Keratinocyte (primary cell): ENCODE data around the gene GPHB5. TPM values are rescaled to one million over a fixed set of nuclear protein-coding genes. Genes with fewer than 3 reads are reported as not detected.

Experiments
- DNase-seq: peaks from one replicate; pipeline ENCODE4 v3.0.0-alpha.2; 2011; ENCODE audit warnings: low read depth, missing footprints, low spot score
- FAIRE-seq: peaks from 2 replicates; lab custom pipeline; 2011; peaks lifted over from hg19 to GRCh38; lab: Jason Lieb, UNC
- H2AFZ ChIP-seq: 2 replicates; pipeline ENCODE4 v1.6.0; 2012; ENCODE audit warnings: low read length, control low read depth, inconsistent platforms; ENCODE audit not compliant: control insufficient read depth
- H3K27ac ChIP-seq: 2 replicates; pipeline ENCODE4 v1.5.1; 2011; ENCODE audit warnings: low read length; ENCODE audit not compliant: control insufficient read depth, insufficient read depth
- H3K27me3 ChIP-seq: 3 replicates; pipeline ENCODE4 v1.6.0; 2011; ENCODE audit warnings: low read length; ENCODE audit not compliant: control insufficient read depth, insufficient read depth; ENCODE audit errors: extremely low read depth
- H3K36me3 ChIP-seq, 2 experiments: 2 replicates in 1 of 2; 3 replicates in 1 of 2; pipeline ENCODE4 v1.5.1; 2011; ENCODE audit warnings: low read length in 2 of 2, mild to moderate bottlenecking in 1 of 2; ENCODE audit not compliant: control insufficient read depth in 2 of 2, insufficient read depth in 2 of 2; ENCODE audit errors: extremely low read depth in 1 of 2
- H3K4me1 ChIP-seq: 3 replicates; pipeline ENCODE4 v1.5.1; 2011; ENCODE audit warnings: low read length; ENCODE audit not compliant: control insufficient read depth, insufficient read depth; ENCODE audit errors: extremely low read depth
- H3K4me2 ChIP-seq: 3 replicates; pipeline ENCODE4 v1.6.0; 2011; ENCODE audit warnings: low read depth, low read length; ENCODE audit not compliant: control insufficient read depth, insufficient read depth; ENCODE audit errors: extremely low read depth
- H3K4me3 ChIP-seq, 3 experiments: fragments of 200-600 bp in 1 of 3; sonication (generic) in 1 of 3; 2 replicates in 2 of 3; 3 replicates in 1 of 3; pipeline ENCODE4 v1.5.1; 2011 to 2016; ENCODE audit warnings: low read length in 3 of 3, mild to moderate bottlenecking in 3 of 3, control low read depth in 2 of 3, inconsistent platforms in 1 of 3, low read depth in 1 of 3, mixed read lengths in 1 of 3, mixed run types in 1 of 3, moderate library complexity in 1 of 3; ENCODE audit not compliant: control insufficient read depth in 2 of 3, insufficient read depth in 2 of 3; ENCODE audit errors: extremely low read depth in 1 of 3
- H3K79me2 ChIP-seq: 2 replicates; pipeline ENCODE4 v1.6.0; 2012; ENCODE audit warnings: low read length; ENCODE audit not compliant: control insufficient read depth, insufficient read depth
- H3K9ac ChIP-seq: 3 replicates; pipeline ENCODE4 v1.6.0; 2011; ENCODE audit warnings: low read length; ENCODE audit not compliant: control insufficient read depth, insufficient read depth; ENCODE audit errors: extremely low read depth
- H3K9me1 ChIP-seq: 3 replicates; pipeline ENCODE4 v1.6.0; 2011; ENCODE audit warnings: low read length; ENCODE audit not compliant: control insufficient read depth, insufficient read depth; ENCODE audit errors: extremely low read depth
- H3K9me3 ChIP-seq: 2 replicates; pipeline ENCODE4 v1.5.1; 2012; ENCODE audit warnings: low read depth, low read length; ENCODE audit not compliant: control insufficient read depth
- H4K20me1 ChIP-seq: 3 replicates; pipeline ENCODE4 v1.6.0; 2011; ENCODE audit warnings: low read length; ENCODE audit not compliant: control insufficient read depth, insufficient read depth; ENCODE audit errors: extremely low read depth
- CTCF ChIP-seq, 3 experiments: IDR thresholded peaks in 1 of 3; conservative IDR thresholded peaks in 1 of 3; optimal IDR thresholded peaks in 1 of 3; 2 replicates in 2 of 3; 3 replicates in 1 of 3; pipeline versions ENCODE3 to v1.5.1; 2011; ENCODE audit warnings: low read length in 3 of 3, mild to moderate bottlenecking in 3 of 3, moderate library complexity in 2 of 3, control low read depth in 1 of 3, inconsistent platforms in 1 of 3; ENCODE audit not compliant: insufficient read depth in 2 of 3; ENCODE audit errors: extremely low read depth in 1 of 3
- EZH2 ChIP-seq: IDR thresholded peaks from one replicate; pipeline ENCODE4 v1.6.1; 2012; ENCODE audit warnings: inconsistent platforms, mild to moderate bottlenecking, low read length, moderate library complexity
- dilution Hi-C: fragments of 300-500 bp; cut with MboI; formaldehyde crosslinking; loops from one replicate; pipeline ENCODE4 v1.7.0; 2020; ENCODE audit warnings: low sequenced_read_pairs; ENCODE audit not compliant: extremely low pct_ligation_motif_present
- polyA plus RNA-seq, 5 experiments: library from polyadenylated mRNA; depleted of rRNA in 3 of 5; stranded (reverse) in 3 of 5; stranded (forward) in 1 of 5; unstranded in 1 of 5; fragments of >200 nt; gene quantifications; 1 replicate in 1 of 5; 2 replicates in 3 of 5; 3 replicates in 1 of 5; pipeline versions ENCODE4 v1.2.1 to v1.2.3, GENCODE V29; 2011 to 2012; ENCODE audit warnings: missing spikeins in 2 of 5, low read depth in 1 of 5, low replicate concordance in 1 of 5

GPHB5 gene
- polyA plus RNA-seq, 1 donor (not counting 4 experiments of a cell fraction or from before 2014, with no cell fraction given), result not detected

GRCh38 chr14:63292805-63293204 lies 25.9 kb downstream of the GPHB5 start:
- Histone ChIP-seq H3K9ac (no peak overlapping the region), H4K20me1 (no peaks in the 10 kb centered on the region), H3K79me2 (no peaks in the 10 kb centered on the region), H3K4me1 (no peaks in the 10 kb centered on the region), H3K9me3 (no peaks in the 10 kb centered on the region), H3K36me3 (no peaks in the 10 kb centered on the region), H3K4me3 (no peak overlapping the region), H3K4me2 (no peak overlapping the region), H3K27ac (no peak overlapping the region), H3K9me1 (no peaks in the 10 kb centered on the region), H2AFZ (no peak overlapping the region), H3K27me3 (peaks cover 3% of the 10 kb centered on the region)
- dilution Hi-C loops, result no loop called here
- no peak for DNase-seq
- no peak for FAIRE-seq
- TF ChIP-seq CTCF (optimal IDR thresholded peaks at IDR 0.05 in 1 of 3, IDR thresholded peaks at IDR 0.05 in 1 of 3, conservative IDR thresholded peaks at IDR 0.05 in 1 of 3; ENCODE audit: extremely low read depth in 1 of 3, insufficient read depth in 2 of 3, low read length in 3 of 3), result no peak
- TF ChIP-seq EZH2, result no peak

GRCh38 chr14:63290741-63291430 lies 27.8 kb downstream of the GPHB5 start:
- DNase-seq (no peak), FAIRE-seq (no peak)
- no peak overlapping the region for H2AFZ ChIP-seq
- no peak overlapping the region for H3K4me2 ChIP-seq
- H3K9me1 ChIP-seq, result no peaks in the 10 kb centered on the region
- H4K20me1 ChIP-seq, result no peaks in the 10 kb centered on the region
- dilution Hi-C loops, result no loop called here
- TF ChIP-seq EZH2, result no peak
- no peak for TF ChIP-seq CTCF (optimal IDR thresholded peaks at IDR 0.05 in 1 of 3, IDR thresholded peaks at IDR 0.05 in 1 of 3, conservative IDR thresholded peaks at IDR 0.05 in 1 of 3; ENCODE audit: extremely low read depth in 1 of 3, insufficient read depth in 2 of 3, low read length in 3 of 3)
- no peaks in the 10 kb centered on the region for H3K79me2 ChIP-seq
- no peak overlapping the region for H3K9ac ChIP-seq
- no peaks in the 10 kb centered on the region for H3K9me3 ChIP-seq
- no peaks in the 10 kb centered on the region for H3K36me3 ChIP-seq
- H3K4me1 ChIP-seq, result no peaks in the 10 kb centered on the region
- H3K4me3 ChIP-seq, result no peak overlapping the region
- no peak overlapping the region for H3K27ac ChIP-seq
- H3K27me3 ChIP-seq, result no peaks in the 10 kb centered on the region
